ACC112 (cell line): Measurements from ENCODE around the gene ASAP2.

ENCODE experiments used
- H2AFZ ChIP-seq: fragments of 200-600 bp; sonication (generic); one replicate; pipeline ENCODE4 v1.6.0; 2017; ENCODE audit warnings: antibody characterized with exemption, low read length; ENCODE audit not compliant: unreplicated experiment
- H3K27ac ChIP-seq: fragments of 200-600 bp; sonication (generic); 2 replicates; pipeline ENCODE4 v1.5.1; 2014; ENCODE audit warnings: low read depth, mild to moderate bottlenecking, antibody characterized with exemption, low read length, moderate library complexity
- H3K27me3 ChIP-seq: fragments of 200-600 bp; sonication (generic); 2 replicates; pipeline ENCODE4 v1.6.1; 2014; ENCODE audit warnings: mild to moderate bottlenecking, antibody characterized with exemption, low read length, moderate library complexity, mixed read lengths; ENCODE audit not compliant: insufficient read depth
- H3K36me3 ChIP-seq: fragments of 200-600 bp; sonication (generic); 2 replicates; pipeline ENCODE4 v1.6.1; 2016; ENCODE audit warnings: mild to moderate bottlenecking, antibody characterized with exemption, low read length, moderate library complexity, mixed read lengths; ENCODE audit not compliant: insufficient read depth
- H3K4me1 ChIP-seq: fragments of 200-600 bp; sonication (generic); one replicate; pipeline ENCODE4 v1.6.1; 2016; ENCODE audit warnings: low read length, mixed read lengths; ENCODE audit not compliant: insufficient read depth, unreplicated experiment, control insufficient read depth
- H3K4me3 ChIP-seq: fragments of 200-600 bp; sonication (generic); 2 replicates; pipeline ENCODE4 v1.5.1; 2014; ENCODE audit warnings: mild to moderate bottlenecking, low read depth, low read length
- H3K79me2 ChIP-seq: fragments of 200-600 bp; sonication (generic); one replicate; pipeline ENCODE4 v1.6.0; 2016; ENCODE audit warnings: low read length; ENCODE audit not compliant: control insufficient read depth, unreplicated experiment, insufficient read depth

ASAP2 gene

DNA sequence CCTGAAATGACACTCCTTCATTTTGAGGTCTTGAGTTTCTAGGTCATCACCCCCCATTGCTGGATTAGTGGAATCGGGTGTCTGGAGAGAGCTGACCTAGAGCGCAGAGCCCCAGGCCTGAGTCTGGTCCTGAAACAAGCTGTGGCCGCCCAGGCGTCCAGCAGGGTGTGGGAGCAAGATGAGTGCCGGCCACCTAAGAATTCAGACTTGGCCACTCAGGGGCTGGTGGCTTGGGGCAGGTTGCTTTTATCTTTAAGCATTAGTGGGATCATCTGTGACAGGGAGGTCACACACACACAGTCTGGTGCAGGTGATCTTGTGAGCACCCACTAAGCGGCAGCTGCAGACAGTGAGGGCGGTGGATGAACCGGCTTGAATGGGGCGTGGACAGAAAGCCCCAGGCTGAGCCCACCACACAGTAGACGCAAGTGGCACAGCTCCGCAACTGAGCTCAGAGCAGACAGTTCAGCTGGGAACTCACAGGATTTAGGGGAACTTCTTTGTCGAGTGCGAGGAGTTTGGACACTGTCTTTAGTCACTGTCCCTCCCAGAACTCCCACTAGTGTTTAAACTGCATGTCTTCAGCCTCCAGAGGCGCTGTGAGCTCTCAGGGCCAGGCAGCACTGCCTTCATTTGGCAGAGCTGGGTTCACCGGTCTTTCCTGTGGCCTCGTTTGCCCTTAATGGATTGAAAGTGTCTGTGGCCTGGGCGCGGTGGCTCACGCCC, 195.2 kb downstream of the ASAP2 start:
- H3K79me2 ChIP-seq, result no peaks in the 10 kb centered on the region
- peaks cover 14% of the 10 kb centered on the region for H3K4me1 ChIP-seq
- peaks cover 12% of the 10 kb centered on the region; the same call in 1 of the 2 replicates for H3K36me3 ChIP-seq
- H3K27ac ChIP-seq, result no peak overlapping the region
- H2AFZ ChIP-seq, result no peak overlapping the region
- H3K4me3 ChIP-seq, result no peak overlapping the region
- H3K27me3 ChIP-seq, result no peaks in the 10 kb centered on the region

DNA sequence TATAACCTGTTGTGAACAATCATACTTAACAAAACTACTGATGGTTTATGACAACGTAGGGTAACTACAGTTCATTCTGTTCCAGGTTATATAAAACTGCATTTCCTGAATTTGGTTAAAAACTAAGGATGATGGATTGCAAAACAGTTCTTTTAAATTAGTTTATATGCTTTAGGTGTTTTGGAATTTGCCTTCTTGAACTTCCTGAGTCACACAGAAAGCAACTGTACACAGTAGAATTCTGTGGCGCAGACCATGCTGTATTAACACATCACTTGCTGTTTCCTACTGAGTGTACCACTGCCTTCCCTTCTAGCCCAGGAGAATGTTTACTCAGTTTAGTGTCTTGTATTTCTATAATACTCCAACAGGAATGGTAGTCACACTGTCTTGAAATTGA, 197.3 kb downstream of the ASAP2 start:
- Histone ChIP-seq H3K36me3 (peaks cover 12% of the 10 kb centered on the region; the same call in 1 of the 2 replicates), H3K27ac (no peak overlapping the region), H3K79me2 (no peaks in the 10 kb centered on the region), H3K4me1 (peaks cover 14% of the 10 kb centered on the region), H2AFZ (no peak overlapping the region), H3K4me3 (no peak overlapping the region), H3K27me3 (no peaks in the 10 kb centered on the region)

DNA sequence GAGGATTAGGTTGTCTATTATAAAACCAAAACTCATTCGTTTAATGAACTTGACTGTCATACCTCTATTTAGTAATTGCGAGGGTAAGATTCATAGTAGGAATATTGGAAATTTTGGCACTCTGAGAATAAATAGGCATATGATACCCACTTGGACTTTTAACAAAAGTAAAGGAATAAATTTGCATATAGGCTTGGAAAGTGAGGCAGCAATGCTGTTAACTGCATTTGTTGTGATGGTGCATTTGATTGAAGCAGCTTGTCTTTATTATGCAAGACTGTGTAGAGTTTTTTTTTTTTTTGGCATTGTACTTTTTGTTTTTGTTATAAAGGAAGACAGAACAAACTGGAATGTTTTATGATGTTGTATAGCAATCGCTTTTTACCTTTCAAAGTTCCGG, 197.8 kb downstream of the ASAP2 start:
- Histone ChIP-seq H3K4me3 (no peak overlapping the region), H3K79me2 (no peaks in the 10 kb centered on the region), H3K36me3 (peaks cover 12% of the 10 kb centered on the region; the same call in 1 of the 2 replicates), H2AFZ (no peak overlapping the region), H3K4me1 (peaks cover 14% of the 10 kb centered on the region), H3K27ac (no peak overlapping the region), H3K27me3 (no peaks in the 10 kb centered on the region)

DNA sequence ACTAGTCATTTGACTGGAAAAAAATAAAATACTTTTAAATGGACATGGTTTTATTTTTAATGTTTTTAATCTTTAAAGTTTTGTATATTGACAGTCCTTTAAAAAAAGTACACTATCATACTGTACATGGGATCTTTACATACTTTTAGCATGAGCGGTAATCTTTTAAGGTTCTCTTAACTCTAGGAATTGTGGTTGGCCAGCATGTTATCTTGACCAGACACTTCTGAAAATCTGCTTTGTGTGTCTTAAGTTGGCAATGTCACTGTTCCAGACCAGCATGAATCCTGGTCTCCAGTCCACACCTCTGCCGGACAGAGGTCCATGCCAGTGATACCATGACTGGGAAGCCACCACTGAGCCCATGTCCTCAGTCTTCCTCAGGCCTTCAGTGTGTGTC, 199.0 kb downstream of the ASAP2 start:
- peaks cover 12% of the 10 kb centered on the region; the same call in 1 of the 2 replicates for H3K36me3 ChIP-seq
- H3K4me3 ChIP-seq, result no peak overlapping the region
- H3K4me1 ChIP-seq, result peaks cover 14% of the 10 kb centered on the region
- H3K79me2 ChIP-seq, result no peaks in the 10 kb centered on the region
- H2AFZ ChIP-seq, result no peak overlapping the region
- no peak overlapping the region for H3K27ac ChIP-seq
- H3K27me3 ChIP-seq, result no peaks in the 10 kb centered on the region

DNA sequence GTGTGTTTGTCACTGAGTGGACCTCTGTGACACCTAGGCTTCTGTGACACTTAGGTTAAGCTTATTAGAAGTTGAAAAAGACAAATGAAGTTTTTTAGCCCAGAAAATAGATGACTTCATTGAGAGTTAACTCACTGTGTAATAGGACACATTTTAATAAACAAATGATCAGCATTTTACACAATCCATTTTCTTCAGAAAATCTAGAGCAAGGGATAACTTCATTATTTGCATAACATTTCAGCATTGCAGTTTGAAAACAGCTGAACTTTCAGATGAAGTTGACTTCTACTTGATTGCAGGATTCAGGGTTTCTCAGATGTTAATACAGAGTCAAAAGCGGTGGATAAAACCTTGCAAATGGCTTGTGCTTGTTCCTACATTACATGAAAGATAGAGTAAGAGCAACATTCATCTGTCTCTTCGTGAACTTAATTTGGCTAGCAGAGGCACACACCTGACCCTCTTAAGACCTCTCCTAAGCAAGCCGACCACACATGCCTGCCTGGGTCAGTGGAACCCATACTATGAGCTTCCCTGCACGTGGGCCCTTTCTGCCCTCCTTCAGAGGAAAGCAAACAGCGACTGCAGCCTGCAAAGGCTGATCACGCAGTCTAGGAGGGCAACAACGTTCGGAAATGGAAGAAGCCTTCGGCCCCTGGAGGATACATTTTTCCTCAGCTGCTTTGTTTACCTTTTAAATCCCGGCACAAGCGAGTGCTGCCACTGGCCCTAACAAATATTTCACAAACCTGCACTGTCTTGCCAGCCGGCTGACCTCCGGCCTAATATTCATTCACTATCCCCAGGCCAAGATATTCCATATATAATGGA, 200.1 kb downstream of the ASAP2 start:
- peaks cover 11% of the 10 kb centered on the region; the same call in 1 of the 2 replicates for H3K36me3 ChIP-seq
- H3K4me1 ChIP-seq, result peaks cover 14% of the 10 kb centered on the region
- H3K79me2 ChIP-seq, result no peaks in the 10 kb centered on the region
- H3K27me3 ChIP-seq, result no peaks in the 10 kb centered on the region
- H3K4me3 ChIP-seq, result no peak overlapping the region
- no peak overlapping the region for H2AFZ ChIP-seq
- no peak overlapping the region for H3K27ac ChIP-seq

DNA sequence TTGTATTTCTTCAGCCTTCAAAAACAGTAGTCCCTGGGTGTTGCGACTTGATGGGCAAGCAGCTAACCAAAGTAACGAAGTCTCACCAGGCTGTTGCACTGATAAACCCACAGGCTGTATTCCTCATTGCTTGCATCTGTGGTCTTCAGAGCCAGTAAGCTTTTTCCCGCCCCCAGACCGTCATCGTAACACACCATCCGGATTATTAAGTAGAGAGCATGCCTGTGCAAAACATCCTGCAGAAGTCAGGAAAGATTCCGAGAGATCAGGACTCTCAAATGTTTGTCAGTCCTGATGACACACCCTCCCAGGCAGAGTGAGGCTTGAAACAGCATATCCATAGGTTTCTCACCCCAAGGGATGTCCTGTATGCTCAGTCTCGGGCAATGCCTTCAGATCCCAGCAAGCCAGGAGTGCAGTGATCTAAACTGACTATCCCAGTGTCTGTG, 200.8 kb downstream of the ASAP2 start:
- Histone ChIP-seq H2AFZ (no peak overlapping the region), H3K36me3 (peaks cover 8% of the 10 kb centered on the region; the same call in 1 of the 2 replicates), H3K27ac (no peak overlapping the region), H3K4me1 (peaks cover 14% of the 10 kb centered on the region), H3K79me2 (no peaks in the 10 kb centered on the region), H3K27me3 (no peaks in the 10 kb centered on the region), H3K4me3 (no peak overlapping the region)

DNA sequence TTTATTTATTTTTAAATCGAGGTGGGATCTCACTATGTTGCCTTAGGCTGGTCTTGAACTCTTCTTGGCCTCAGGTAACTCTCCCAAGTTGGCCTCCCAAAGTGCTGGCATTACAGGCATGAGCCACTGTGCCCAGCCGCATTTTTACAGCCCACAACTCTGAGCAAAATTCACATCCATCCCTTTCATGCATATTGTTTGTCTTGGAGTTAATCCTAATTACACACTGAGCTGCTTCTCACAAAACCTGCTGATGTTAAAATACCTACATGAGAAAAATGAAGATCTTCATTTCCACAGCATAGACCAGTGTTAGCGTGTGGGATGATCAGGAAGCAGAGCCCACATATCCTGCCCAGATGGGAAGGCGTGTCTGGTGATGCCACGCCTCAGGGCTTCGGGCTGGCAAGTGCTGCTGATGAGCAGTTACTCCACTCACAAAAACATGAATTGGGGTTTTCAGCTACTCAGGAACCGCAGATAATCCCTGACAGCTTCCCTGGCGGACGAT, 202.1 kb downstream of the ASAP2 start:
- Histone ChIP-seq H3K79me2 (peaks cover 7% of the 10 kb centered on the region), H3K36me3 (peaks cover 7% of the 10 kb centered on the region), H3K27ac (no peak overlapping the region)

DNA sequence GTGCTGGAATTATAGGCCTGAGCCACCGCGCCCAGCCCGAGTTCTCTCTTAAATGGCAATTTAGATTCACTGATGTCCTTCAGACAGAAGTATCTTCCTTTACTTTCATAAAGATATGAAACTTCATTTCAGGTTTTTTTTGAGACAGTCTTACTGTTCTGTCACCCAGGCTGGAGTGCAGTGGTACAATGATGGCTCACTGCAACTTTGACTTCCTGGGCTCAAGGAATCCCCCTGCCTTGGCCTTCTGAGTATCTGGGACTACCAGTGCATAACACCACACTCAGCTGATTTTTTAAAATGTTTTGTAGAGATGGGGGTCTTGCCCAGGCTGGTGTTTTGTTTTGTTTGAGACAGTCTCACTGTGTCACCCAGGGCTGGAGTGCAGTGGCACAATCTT, 203.5 kb downstream of the ASAP2 start:
- no peaks in the 10 kb centered on the region for H3K27me3 ChIP-seq
- H3K79me2 ChIP-seq, result peaks cover 16% of the 10 kb centered on the region
- no peaks in the 10 kb centered on the region for H3K4me1 ChIP-seq
- H2AFZ ChIP-seq, result no peak overlapping the region
- no peak overlapping the region for H3K4me3 ChIP-seq
- H3K36me3 ChIP-seq, result peaks cover 15% of the 10 kb centered on the region
- H3K27ac ChIP-seq, result no peak overlapping the region

More for the DNA sequence above, 202.1 kb downstream of the ASAP2 start:
- H3K4me3 ChIP-seq, result no peak overlapping the region
- no peaks in the 10 kb centered on the region for H3K27me3 ChIP-seq
- no peak overlapping the region for H2AFZ ChIP-seq
- peaks cover 7% of the 10 kb centered on the region for H3K4me1 ChIP-seq

DNA sequence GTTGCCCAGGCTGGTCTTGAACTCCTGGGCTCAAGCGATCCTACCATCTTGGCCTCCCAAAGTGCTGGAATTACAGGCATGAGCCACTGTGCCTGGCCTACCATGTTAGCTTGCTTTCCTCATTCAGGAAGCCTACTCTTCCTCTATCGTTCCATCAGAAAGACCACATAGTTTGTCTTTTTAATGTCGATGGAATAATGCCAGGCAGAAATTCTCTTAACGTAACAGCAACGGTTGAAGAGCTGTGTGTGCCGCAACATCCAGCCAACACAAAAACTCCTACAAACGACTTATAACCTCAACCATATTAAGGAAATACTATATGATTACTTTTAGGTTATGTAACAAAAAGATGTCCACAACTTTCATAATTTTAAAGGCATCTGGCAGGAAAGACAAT, 206.2 kb downstream of the ASAP2 start:
- peaks cover 36% of the 10 kb centered on the region for H3K79me2 ChIP-seq
- H2AFZ ChIP-seq, result no peak overlapping the region
- no peak overlapping the region for H3K4me3 ChIP-seq
- peaks cover 20% of the 10 kb centered on the region for H3K36me3 ChIP-seq
- no peaks in the 10 kb centered on the region for H3K27me3 ChIP-seq
- H3K4me1 ChIP-seq, result no peaks in the 10 kb centered on the region
- H3K27ac ChIP-seq, result no peak overlapping the region

DNA sequence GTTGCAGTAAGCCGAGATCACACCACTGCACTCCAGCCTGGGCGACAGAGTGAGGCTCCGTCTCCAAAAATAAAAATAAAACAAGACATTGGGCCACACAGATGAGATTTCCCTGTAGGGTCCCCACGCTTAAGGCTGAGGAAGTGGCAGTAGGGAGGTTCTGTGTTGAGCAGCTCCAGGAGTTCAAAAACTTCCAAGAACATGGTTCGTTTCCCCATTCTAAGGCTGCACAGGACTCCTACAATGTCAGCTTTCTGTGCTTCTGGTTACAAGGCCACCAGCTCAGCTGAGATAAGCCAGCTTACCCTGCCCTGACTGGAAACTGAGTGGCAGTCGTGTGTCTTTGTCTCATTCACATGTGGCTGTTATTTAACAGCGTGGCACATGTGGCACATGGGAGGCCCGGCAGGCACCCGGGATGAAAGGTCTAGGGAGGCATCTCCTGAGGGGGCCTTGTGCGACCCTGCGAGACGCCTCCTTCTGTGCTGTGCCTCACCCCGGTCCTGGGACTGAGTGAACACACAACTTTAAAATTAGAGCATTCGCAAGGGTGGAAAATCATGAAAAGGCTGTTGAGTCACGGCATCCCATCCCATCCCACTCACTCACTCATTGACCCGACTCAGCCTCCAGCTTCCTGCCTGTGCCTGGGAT, 209.0 kb downstream of the ASAP2 start:
- Histone ChIP-seq H3K4me1 (no peaks in the 10 kb centered on the region), H3K79me2 (peaks cover 64% of the 10 kb centered on the region), H3K36me3 (peaks cover 26% of the 10 kb centered on the region), H3K27ac (no peak overlapping the region), H2AFZ (no peak overlapping the region), H3K27me3 (no peaks in the 10 kb centered on the region), H3K4me3 (no peak overlapping the region)
